HG02759 (cell line): ENCODE measurements around the gene OAF.

ENCODE experiments used
- ATAC-seq: cut with Tn5 transposase; IDR thresholded peaks from one replicate; pipeline ENCODE4 v1.9.1; 2021; ENCODE audit warnings: mild to moderate bottlenecking, moderate library complexity; ENCODE audit not compliant: unreplicated experiment

Gene OAF

GRCh38 chr11:120219938-120220746 lies 9.3 kb downstream of the OAF start:
- no peak for ATAC-seq

GRCh38 chr11:120220747-120221037 lies 9.9 kb downstream of the OAF start:
- ATAC-seq, result no peak

GRCh38 chr11:120221115-120221752 lies 10.4 kb downstream of the OAF start:
- ATAC-seq, result no peak

- no peak for ATAC-seq
These were observed 12.1 kb downstream of the OAF start for GRCh38 chr11:120222916-120223315.

GRCh38 chr11:120223793-120224192 lies 13.0 kb downstream of the OAF start:
- no peak for ATAC-seq

- no peak for ATAC-seq
These were observed 13.5 kb downstream of the OAF start for GRCh38 chr11:120224361-120224760.

- no peak for ATAC-seq
These were observed 14.4 kb downstream of the OAF start for GRCh38 chr11:120224972-120225909.

GRCh38 chr11:120226242-120226641 lies 15.4 kb downstream of the OAF start:
- no peak for ATAC-seq

- ATAC-seq, result no peak
These were observed 15.9 kb downstream of the OAF start for GRCh38 chr11:120226714-120227113.

- ATAC-seq, result no peak
These were observed 16.5 kb downstream of the OAF start for GRCh38 chr11:120227228-120227852.

- no peak for ATAC-seq
These were observed 18.1 kb downstream of the OAF start for GRCh38 chr11:120228794-120229384.

- ATAC-seq, result no peak
These were observed 18.9 kb downstream of the OAF start for GRCh38 chr11:120229451-120230424.

GRCh38 chr11:120230433-120231071 lies 19.7 kb downstream of the OAF start:
- ATAC-seq, result no peak

- ATAC-seq, result no peak
These were observed 21.1 kb downstream of the OAF start for GRCh38 chr11:120231963-120232362.

GRCh38 chr11:120233207-120233803 lies 22.5 kb downstream of the OAF start:
- no peak for ATAC-seq

- no peak for ATAC-seq
These were observed 24.3 kb downstream of the OAF start for GRCh38 chr11:120235024-120235628.

GRCh38 chr11:120236169-120237107 lies 25.6 kb downstream of the OAF start:
- no peak for ATAC-seq
